ENCODE results near the gene PHLDB2.

- TF ChIP-seq CTCF (IDR thresholded peaks at IDR 0.05) (no peak), POLR2A (IDR thresholded peaks at IDR 0.05) (no peak)
Observed at GRCh38 chr3:111954228-111954990, 95.3 kb downstream of the PHLDB2 start.

Measured in heart left ventricle (tissue), 13 donors.